HG02981 (cell line): ENCODE results near the gene KRT31.
"Not testable (repeated sequence)": the region's sequence is repeated elsewhere in the genome, so short reads cannot be mapped to it uniquely, and the experiment has no call there.

Experiments
- ATAC-seq: cut with Tn5 transposase; IDR thresholded peaks from one replicate; pipeline ENCODE4 v1.9.1; 2021; ENCODE audit warnings: mild to moderate bottlenecking, moderate library complexity; ENCODE audit not compliant: unreplicated experiment

Gene KRT31

DNA sequence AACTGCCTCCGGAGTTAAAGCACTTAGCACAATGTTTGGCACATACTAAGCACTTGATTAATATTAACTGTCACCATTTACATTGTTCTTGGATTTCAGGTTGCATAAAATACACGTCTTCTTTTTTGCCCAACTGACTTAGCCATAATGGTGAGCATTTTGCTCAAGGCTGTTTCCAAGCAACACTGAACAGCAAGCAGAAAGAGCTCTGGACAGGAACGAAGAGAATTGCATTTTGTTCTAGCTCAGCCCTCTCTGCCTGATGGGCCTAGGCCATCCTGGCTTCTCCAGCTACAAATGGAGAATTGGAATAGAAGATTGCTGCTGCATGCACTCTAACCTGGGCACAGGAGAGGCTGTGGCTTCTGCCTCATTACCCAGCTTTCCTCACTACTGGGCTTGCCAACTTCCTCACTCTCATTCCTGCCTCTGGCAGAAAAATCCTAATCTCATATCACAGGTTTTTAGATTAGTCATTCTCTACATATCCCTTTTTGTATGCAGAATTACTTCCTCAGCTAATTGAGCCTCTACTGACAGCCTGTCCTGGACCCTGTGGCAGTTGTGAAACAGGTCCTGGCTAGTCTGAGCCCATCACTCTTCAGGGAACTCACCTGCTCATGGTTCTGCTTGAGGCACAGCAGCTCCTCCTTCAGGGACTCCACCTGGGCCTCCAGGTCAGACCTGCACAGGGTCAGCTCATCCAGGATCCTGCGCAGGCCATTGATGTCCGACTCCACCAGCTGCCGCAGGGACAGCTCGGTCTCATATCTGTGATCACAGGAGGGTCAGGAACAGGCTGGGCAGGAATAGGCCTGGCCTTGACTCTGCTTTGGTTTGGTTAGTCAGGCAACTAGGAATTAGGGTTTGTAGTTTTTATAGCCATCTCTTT is 49.3 kb downstream of the KRT31 start:
- no peak for ATAC-seq

DNA sequence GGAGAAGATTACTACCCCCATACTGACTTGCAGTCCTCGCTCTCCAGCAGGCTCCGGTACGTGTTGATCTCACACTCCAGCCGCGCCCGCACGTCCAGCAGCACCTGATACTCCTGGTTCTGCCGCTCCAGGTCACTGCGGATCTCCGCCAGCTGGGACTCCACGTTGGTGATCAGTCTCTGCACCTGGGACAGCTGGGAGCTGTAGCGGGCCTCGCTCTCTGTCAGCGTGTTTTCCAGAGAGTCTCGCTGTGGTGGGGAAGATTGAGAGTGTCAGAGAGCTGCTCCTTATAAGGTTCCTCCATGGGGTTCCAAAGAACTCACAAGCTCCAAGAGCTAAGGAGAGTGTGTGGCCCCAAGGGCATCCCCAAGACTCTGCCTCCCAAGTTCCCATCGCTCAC is 51.0 kb downstream of the KRT31 start:
- not testable (repeated sequence) for ATAC-seq

DNA sequence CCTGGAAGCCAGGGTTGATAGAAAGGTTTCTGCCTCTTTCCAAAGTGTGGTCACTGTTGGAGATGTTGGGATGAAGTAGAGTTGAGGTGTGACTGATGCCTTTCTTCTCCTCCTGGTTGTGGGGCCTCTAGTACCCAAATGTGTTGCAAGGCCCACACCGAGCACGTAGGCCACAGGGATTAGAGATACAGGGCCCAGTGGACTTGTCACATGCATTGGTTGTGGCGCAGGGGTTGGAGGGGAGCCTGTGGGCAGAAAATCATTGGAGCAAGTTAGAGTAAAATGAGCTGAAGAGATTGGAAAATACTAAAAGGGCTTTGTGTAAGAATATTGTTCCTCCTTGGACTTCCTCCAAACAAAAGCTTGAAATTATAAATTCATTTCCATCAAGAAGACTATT is 51.4 kb downstream of the KRT31 start:
- no peak for ATAC-seq
